Measurements from ENCODE around the gene SPRED2.

DNA sequence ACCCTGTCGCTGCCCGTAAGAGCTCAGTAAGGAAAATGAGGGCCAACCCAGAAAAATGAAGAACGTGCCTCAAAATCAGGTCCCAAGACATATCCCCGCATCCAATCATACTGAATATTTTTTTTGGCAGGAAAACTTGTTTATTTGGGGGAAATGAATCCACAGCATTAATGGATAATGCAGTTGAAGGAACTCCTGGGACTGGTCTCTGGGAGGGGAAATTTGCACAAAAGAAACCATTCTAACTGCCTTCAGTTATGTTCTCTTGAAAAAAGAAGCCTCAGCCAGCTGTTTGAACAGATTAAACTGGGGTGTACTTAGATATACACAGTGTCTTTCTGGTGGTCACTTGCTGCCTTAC, 61.3 kb downstream of the SPRED2 start:
- TF ChIP-seq POLR2AphosphoS5 (IDR thresholded peaks at IDR 0.05; ENCODE audit: low read depth, low read length) (no peak), REST (IDR thresholded peaks at IDR 0.05; ENCODE audit: insufficient read depth in 1 of 2, low read depth in 2 of 2, low read length in 2 of 2) (no peak)

All from PFSK-1 (cell line).